ENCODE results near the gene RASSF10. TPM values are rescaled to one million over a fixed set of nuclear protein-coding genes. Genes with fewer than 3 reads are reported as not detected.

The RASSF10 gene
- polyA plus RNA-seq, 1 of the 3 experiments (the other 2 are of a cell fraction): not detected

DNA sequence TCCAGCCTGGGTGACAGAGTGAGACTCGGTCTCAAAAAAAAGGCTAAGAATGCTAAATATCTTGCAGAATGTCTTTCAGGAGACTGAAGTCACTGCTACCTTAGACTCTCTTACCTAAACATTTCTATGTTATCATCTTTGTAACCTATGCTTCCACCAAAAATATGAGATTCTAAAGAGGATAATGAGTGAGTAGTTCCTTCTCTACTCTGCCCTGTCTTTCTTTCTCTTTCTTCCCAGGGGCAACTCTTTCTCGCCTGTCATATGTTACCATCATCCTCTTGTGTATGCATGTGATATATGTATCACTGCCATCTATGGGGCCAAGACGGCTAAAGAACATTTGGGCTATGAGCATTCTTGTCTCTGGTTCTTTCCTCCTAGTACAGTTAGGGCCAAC is 9.0 kb upstream of the RASSF10 start:
- H2AFZ ChIP-seq (ENCODE audit: low read depth): no peak overlapping the region

More for the DNA sequence above, 9.0 kb upstream of the RASSF10 start:
- 59% methylated on average over 3 of the region's 3 CpGs for WGBS (ENCODE audit: low lambda C conversion rate)
- no peaks in the 10 kb centered on the region; the same call in 1 of the 2 replicates for H3K27me3 ChIP-seq (ENCODE audit: insufficient read depth)
- POLR2A ChIA-PET: no interaction called here
- H3K4me3 ChIP-seq (ENCODE audit: low read depth in 2 of 2, low read length in 1 of 2): no peak overlapping the region
- no peak for TF ChIP-seq EZH2phosphoT487 (IDR thresholded peaks at IDR 0.05; ENCODE audit: borderline replicate concordance, low read depth)
- TF ChIP-seq MEF2A (IDR thresholded peaks at IDR 0.05; ENCODE audit: borderline replicate concordance, low read depth): no peak
- TF ChIP-seq MXI1 (IDR thresholded peaks at IDR 0.05; ENCODE audit: low read depth, low read length): no peak
- TF ChIP-seq, protein P1, sequence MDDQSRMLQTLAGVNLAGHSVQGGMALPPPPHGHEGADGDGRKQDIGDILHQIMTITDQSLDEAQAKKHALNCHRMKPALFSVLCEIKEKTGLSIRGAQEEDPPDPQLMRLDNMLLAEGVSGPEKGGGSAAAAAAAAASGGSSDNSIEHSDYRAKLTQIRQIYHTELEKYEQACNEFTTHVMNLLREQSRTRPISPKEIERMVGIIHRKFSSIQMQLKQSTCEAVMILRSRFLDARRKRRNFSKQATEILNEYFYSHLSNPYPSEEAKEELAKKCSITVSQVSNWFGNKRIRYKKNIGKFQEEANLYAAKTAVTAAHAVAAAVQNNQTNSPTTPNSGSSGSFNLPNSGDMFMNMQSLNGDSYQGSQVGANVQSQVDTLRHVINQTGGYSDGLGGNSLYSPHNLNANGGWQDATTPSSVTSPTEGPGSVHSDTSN (IDR thresholded peaks at IDR 0.05): no peak
- TF ChIP-seq, protein P2, sequence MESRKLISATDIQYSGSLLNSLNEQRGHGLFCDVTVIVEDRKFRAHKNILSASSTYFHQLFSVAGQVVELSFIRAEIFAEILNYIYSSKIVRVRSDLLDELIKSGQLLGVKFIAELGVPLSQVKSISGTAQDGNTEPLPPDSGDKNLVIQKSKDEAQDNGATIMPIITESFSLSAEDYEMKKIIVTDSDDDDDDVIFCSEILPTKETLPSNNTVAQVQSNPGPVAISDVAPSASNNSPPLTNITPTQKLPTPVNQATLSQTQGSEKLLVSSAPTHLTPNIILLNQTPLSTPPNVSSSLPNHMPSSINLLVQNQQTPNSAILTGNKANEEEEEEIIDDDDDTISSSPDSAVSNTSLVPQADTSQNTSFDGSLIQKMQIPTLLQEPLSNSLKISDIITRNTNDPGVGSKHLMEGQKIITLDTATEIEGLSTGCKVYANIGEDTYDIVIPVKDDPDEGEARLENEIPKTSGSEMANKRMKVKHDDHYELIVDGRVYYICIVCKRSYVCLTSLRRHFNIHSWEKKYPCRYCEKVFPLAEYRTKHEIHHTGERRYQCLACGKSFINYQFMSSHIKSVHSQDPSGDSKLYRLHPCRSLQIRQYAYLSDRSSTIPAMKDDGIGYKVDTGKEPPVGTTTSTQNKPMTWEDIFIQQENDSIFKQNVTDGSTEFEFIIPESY (IDR thresholded peaks at IDR 0.05; ENCODE audit: borderline replicate concordance, low read depth): no peak
- no peak for TF ChIP-seq SIN3A (IDR thresholded peaks at IDR 0.05; ENCODE audit: borderline replicate concordance, low read depth, low read length)
- TF ChIP-seq, protein P3, sequence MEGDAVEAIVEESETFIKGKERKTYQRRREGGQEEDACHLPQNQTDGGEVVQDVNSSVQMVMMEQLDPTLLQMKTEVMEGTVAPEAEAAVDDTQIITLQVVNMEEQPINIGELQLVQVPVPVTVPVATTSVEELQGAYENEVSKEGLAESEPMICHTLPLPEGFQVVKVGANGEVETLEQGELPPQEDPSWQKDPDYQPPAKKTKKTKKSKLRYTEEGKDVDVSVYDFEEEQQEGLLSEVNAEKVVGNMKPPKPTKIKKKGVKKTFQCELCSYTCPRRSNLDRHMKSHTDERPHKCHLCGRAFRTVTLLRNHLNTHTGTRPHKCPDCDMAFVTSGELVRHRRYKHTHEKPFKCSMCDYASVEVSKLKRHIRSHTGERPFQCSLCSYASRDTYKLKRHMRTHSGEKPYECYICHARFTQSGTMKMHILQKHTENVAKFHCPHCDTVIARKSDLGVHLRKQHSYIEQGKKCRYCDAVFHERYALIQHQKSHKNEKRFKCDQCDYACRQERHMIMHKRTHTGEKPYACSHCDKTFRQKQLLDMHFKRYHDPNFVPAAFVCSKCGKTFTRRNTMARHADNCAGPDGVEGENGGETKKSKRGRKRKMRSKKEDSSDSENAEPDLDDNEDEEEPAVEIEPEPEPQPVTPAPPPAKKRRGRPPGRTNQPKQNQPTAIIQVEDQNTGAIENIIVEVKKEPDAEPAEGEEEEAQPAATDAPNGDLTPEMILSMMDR (IDR thresholded peaks at IDR 0.05): no peak
- no peak for TF ChIP-seq TAF1 (IDR thresholded peaks at IDR 0.05; ENCODE audit: borderline replicate concordance, low read depth, low read length)
- TF ChIP-seq CHD2 (IDR thresholded peaks at IDR 0.05; ENCODE audit: low read length, partially characterized antibody): no peak
- TF ChIP-seq, protein P4, sequence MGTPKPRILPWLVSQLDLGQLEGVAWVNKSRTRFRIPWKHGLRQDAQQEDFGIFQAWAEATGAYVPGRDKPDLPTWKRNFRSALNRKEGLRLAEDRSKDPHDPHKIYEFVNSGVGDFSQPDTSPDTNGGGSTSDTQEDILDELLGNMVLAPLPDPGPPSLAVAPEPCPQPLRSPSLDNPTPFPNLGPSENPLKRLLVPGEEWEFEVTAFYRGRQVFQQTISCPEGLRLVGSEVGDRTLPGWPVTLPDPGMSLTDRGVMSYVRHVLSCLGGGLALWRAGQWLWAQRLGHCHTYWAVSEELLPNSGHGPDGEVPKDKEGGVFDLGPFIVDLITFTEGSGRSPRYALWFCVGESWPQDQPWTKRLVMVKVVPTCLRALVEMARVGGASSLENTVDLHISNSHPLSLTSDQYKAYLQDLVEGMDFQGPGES (IDR thresholded peaks at IDR 0.05; ENCODE audit: low read depth, low read length): no peak
- TF ChIP-seq, protein P5, sequence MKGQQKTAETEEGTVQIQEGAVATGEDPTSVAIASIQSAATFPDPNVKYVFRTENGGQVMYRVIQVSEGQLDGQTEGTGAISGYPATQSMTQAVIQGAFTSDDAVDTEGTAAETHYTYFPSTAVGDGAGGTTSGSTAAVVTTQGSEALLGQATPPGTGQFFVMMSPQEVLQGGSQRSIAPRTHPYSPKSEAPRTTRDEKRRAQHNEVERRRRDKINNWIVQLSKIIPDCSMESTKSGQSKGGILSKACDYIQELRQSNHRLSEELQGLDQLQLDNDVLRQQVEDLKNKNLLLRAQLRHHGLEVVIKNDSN (IDR thresholded peaks at IDR 0.05; ENCODE audit: borderline replicate concordance, low read depth): no peak
- no peak for TF ChIP-seq GABPA (IDR thresholded peaks at IDR 0.05; ENCODE audit: low read depth)
- H3F3A ChIP-seq (replicated peaks; ENCODE audit: insufficient read depth): no peaks in the 10 kb centered on the region
- CTCF ChIA-PET: interaction anchor here (1.3 kb wide), 1 partner anchor 16 kb away, joined by 4 read pairs; no protein-coding TSS in a partner anchor
- H3K9me2 ChIP-seq: no peaks in the 10 kb centered on the region
- H3K4me1 ChIP-seq (ENCODE audit: control insufficient read depth in 1 of 2, insufficient read depth in 2 of 2, low read depth in 1 of 2, low read length in 1 of 2): no peaks in the 10 kb centered on the region
- H3K79me2 ChIP-seq (ENCODE audit: insufficient read depth): no peaks in the 10 kb centered on the region
- H3K36me3 ChIP-seq (replicated peaks in 1 of 2; ENCODE audit: control insufficient read depth in 1 of 2, insufficient read depth in 2 of 2, low read length in 1 of 2): no peaks in the 10 kb centered on the region
- H3K27ac ChIP-seq (ENCODE audit: low read depth in 2 of 2, low read length in 1 of 2): no peak overlapping the region
- H3K9me3 ChIP-seq: no peaks in the 10 kb centered on the region
- H4K20me1 ChIP-seq (ENCODE audit: insufficient read depth): no peaks in the 10 kb centered on the region
- H3K9ac ChIP-seq: no peak overlapping the region
- H3K4me2 ChIP-seq: no peak overlapping the region
- DNase-seq: no peak

Data from SK-N-SH (cell line).